ENCODE results near the gene RBM19.

DNA sequence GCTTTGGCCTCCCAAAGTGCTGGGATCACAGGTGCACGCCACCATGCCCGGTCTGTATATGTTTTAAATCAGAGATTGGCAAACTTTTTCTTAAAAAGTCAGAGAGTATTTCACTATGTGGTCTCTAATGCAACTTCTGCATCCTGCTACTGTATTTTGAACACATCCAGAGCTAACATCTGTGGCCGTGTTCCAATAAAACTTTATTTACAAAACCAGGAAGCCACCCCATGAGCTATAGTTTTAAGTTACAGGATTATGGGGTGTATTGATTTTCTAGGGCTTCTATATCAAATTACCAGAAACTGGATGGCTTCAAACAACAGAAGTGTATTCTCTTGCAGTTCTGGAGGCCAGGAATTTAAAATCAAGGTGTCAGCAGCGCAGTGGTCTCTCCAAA lies 5.3 kb upstream of the RBM19 start:
- TF ChIP-seq POLR2A (IDR thresholded peaks at IDR 0.05): no peak
- TF ChIP-seq, protein P1, sequence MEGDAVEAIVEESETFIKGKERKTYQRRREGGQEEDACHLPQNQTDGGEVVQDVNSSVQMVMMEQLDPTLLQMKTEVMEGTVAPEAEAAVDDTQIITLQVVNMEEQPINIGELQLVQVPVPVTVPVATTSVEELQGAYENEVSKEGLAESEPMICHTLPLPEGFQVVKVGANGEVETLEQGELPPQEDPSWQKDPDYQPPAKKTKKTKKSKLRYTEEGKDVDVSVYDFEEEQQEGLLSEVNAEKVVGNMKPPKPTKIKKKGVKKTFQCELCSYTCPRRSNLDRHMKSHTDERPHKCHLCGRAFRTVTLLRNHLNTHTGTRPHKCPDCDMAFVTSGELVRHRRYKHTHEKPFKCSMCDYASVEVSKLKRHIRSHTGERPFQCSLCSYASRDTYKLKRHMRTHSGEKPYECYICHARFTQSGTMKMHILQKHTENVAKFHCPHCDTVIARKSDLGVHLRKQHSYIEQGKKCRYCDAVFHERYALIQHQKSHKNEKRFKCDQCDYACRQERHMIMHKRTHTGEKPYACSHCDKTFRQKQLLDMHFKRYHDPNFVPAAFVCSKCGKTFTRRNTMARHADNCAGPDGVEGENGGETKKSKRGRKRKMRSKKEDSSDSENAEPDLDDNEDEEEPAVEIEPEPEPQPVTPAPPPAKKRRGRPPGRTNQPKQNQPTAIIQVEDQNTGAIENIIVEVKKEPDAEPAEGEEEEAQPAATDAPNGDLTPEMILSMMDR (IDR thresholded peaks at IDR 0.05): no peak

All from uterus (tissue), 2 donors.